ENCODE results near the gene MAPK12.
A peak's percentile ranks its signal among the peaks of the same experiment; 100 is the strongest.

The MAPK12 gene

GRCh38 chr22:50269573-50269969, 8.1 kb upstream of the MAPK12 start:
- DNase-seq (ENCODE audit: low spot score) (no peak), FAIRE-seq (no peak)

- FAIRE-seq (peak; percentile 56), DNase-seq (ENCODE audit: low spot score) (no peak)
Observed at GRCh38 chr22:50268655-50269113, 7.2 kb upstream of the MAPK12 start.

- FAIRE-seq (no peak), DNase-seq (ENCODE audit: low spot score) (no peak)
Observed at GRCh38 chr22:50267591-50268390, 6.3 kb upstream of the MAPK12 start.

- DNase-seq (ENCODE audit: low spot score) (no peak), FAIRE-seq (no peak)
Observed at GRCh38 chr22:50266994-50267393, 5.5 kb upstream of the MAPK12 start.

- FAIRE-seq (no peak), DNase-seq (ENCODE audit: low spot score) (no peak)
Observed at GRCh38 chr22:50264946-50265669, 3.6 kb upstream of the MAPK12 start.

GRCh38 chr22:50264104-50264745, 2.7 kb upstream of the MAPK12 start:
- FAIRE-seq (no peak), DNase-seq (ENCODE audit: low spot score) (no peak)

GRCh38 chr22:50262973-50263617, 1.6 kb upstream of the MAPK12 start:
- FAIRE-seq: no peak
- DNase-seq (ENCODE audit: low spot score): no peak

GRCh38 chr22:50262460-50262911, 1.0 kb upstream of the MAPK12 start:
- peak; percentile 71 for DNase-seq (ENCODE audit: low spot score)
- peak; percentile 50 for FAIRE-seq

- FAIRE-seq (peak; percentile 87), DNase-seq (ENCODE audit: low spot score) (peak; percentile 73)
Observed at GRCh38 chr22:50260801-50261614, 475 bp downstream of the MAPK12 start.

GRCh38 chr22:50260434-50260800, 1.1 kb downstream of the MAPK12 start:
- FAIRE-seq: no peak
- no peak for DNase-seq (ENCODE audit: low spot score)

- FAIRE-seq (no peak), DNase-seq (ENCODE audit: low spot score) (no peak)
Observed at GRCh38 chr22:50259302-50259701, 2.2 kb downstream of the MAPK12 start.

- DNase-seq (ENCODE audit: low spot score): no peak
- no peak for FAIRE-seq
Observed at GRCh38 chr22:50258361-50259292, 2.9 kb downstream of the MAPK12 start.

- no peak for FAIRE-seq
- no peak for DNase-seq (ENCODE audit: low spot score)
Observed at GRCh38 chr22:50257451-50258360, 3.8 kb downstream of the MAPK12 start.

GRCh38 chr22:50257041-50257440, 4.4 kb downstream of the MAPK12 start:
- FAIRE-seq (no peak), DNase-seq (ENCODE audit: low spot score) (no peak)

GRCh38 chr22:50256258-50256862, 5.1 kb downstream of the MAPK12 start:
- FAIRE-seq: no peak

GRCh38 chr22:50255607-50256006, 5.9 kb downstream of the MAPK12 start:
- FAIRE-seq (no peak), DNase-seq (ENCODE audit: low spot score) (no peak)

More at GRCh38 chr22:50256258-50256862, 5.1 kb downstream of the MAPK12 start:
- DNase-seq (ENCODE audit: low spot score): no peak

- no peak for FAIRE-seq
- no peak for DNase-seq (ENCODE audit: low spot score)
Observed at GRCh38 chr22:50255099-50255498, 6.4 kb downstream of the MAPK12 start.

GRCh38 chr22:50253941-50254340, 7.5 kb downstream of the MAPK12 start:
- FAIRE-seq (no peak), DNase-seq (ENCODE audit: low spot score) (no peak)
